Esophagus squamous epithelium (tissue), 5 donors: ENCODE data around the gene PPM1N. TPM values are rescaled to one million over a fixed set of nuclear protein-coding genes. Genes with fewer than 3 reads are reported as not detected.

Experiments used
- DNase-seq: peaks from one replicate; lab custom pipeline; 2025; lab: John Stamatoyannopoulos, UW
- H3K27ac ChIP-seq, 4 donors: fragments of 200-600 bp; sonication (generic); one replicate each; pipeline ENCODE4 v1.5.1; 2016 to 2019; ENCODE audit warnings: mild to moderate bottlenecking in 1 of 4
- H3K27me3 ChIP-seq, 4 donors: fragments of 200-600 bp; sonication (generic); 1 replicate in 3 of 4; 2 replicates in 1 of 4; pipeline versions ENCODE4 v1.5.1 to v1.6.0; 2017 to 2021; ENCODE audit warnings: antibody characterized with exemption in 1 of 4
- H3K36me3 ChIP-seq, 3 donors: fragments of 200-600 bp; sonication (generic); one replicate each; pipeline ENCODE4 v1.5.1; 2016 to 2019
- H3K4me1 ChIP-seq, 3 donors: fragments of 200-600 bp; sonication (generic); one replicate each; pipeline ENCODE4 v1.5.1; 2017 to 2019
- H3K4me3 ChIP-seq, 4 donors: fragments of 200-600 bp; sonication (generic); 1 replicate in 3 of 4; 2 replicates in 1 of 4; pipeline ENCODE4 v1.5.1; 2016 to 2019; ENCODE audit warnings: mild to moderate bottlenecking in 2 of 4, moderate library complexity in 1 of 4
- H3K9me3 ChIP-seq, 3 donors: fragments of 200-600 bp; sonication (generic); one replicate each; pipeline ENCODE4 v1.5.1; 2016 to 2019
- CTCF ChIP-seq, 6 experiments: fragments of 450-650 bp in 4 of 6; fragments of 200-600 bp in 2 of 6; sonication (generic) in 2 of 6; IDR thresholded peaks; one replicate each; pipeline ENCODE4 v1.5.1; 2016 to 2019; ENCODE audit warnings: antibody characterized with exemption in 6 of 6, mild to moderate bottlenecking in 4 of 6, moderate library complexity in 4 of 6
- POLR2A ChIP-seq, 4 donors: fragments of 450-650 bp; IDR thresholded peaks; one replicate each; pipeline ENCODE4 v1.6.1; 2017; ENCODE audit warnings: antibody characterized with exemption in 4 of 4, mild to moderate bottlenecking in 4 of 4, moderate library complexity in 3 of 4
- WGBS, 2 donors: methylation state at CpG; one replicate each; pipeline ENCODE4 v1.1.5; 2018; 5-methylcytosine and 5-hydroxymethylcytosine counted together
- intact Hi-C: fragments of 100-400 bp; cut with DNase I; formaldehyde crosslinking; loops from one replicate; pipeline ENCODE4 v1.15.0; 2022
- total RNA-seq, 4 donors: library from RNA; depleted of rRNA; stranded (reverse); fragments of >200 nt; gene quantifications; one replicate each; pipeline ENCODE4 v1.1.0, GENCODE V29; 2016
- donor health status: DM: yes; HTN: yes; CAD: no.

PPM1N gene
- total RNA-seq, 4 donors from 2014 or later, result 1.8 to 6.7 (median 4.0) TPM

- H3K9me3 ChIP-seq, result no peaks in the 10 kb centered on the region
- H3K27me3 ChIP-seq, result no peaks in the 10 kb centered on the region
- intact Hi-C loops, result no loop called here
- WGBS, 2 donors, result 59 to 82% methylated on average over 2 to 4 of the region's 9 CpGs
- H3K27ac ChIP-seq, result peak overlapping the region; percentile 43 to 82 (median 62)
- H3K4me3 ChIP-seq, result no peak overlapping the region
- no peak for DNase-seq
- peaks cover under 1 to 50% (median 29%) of the 10 kb centered on the region in 3 donors for H3K36me3 ChIP-seq
- TF ChIP-seq CTCF (IDR thresholded peaks at IDR 0.05), result no peak
- no peak for TF ChIP-seq POLR2A (IDR thresholded peaks at IDR 0.05)
- H3K4me1 ChIP-seq, result peaks cover 23 to 60% (median 33%) of the 10 kb centered on the region in 3 donors
Measured at GRCh38 chr19:45515807-45516401, 17.7 kb downstream of the PPM1N start.

GRCh38 chr19:45517238-45517637, 19.0 kb downstream of the PPM1N start:
- 58 to 68% methylated on average over 7 of the region's 7 CpGs for WGBS, 2 donors
- H3K9me3 ChIP-seq, result no peaks in the 10 kb centered on the region
- no peak overlapping the region for H3K4me3 ChIP-seq
- peaks cover 21 to 54% (median 27%) of the 10 kb centered on the region in 3 donors for H3K4me1 ChIP-seq
- intact Hi-C loops, result no loop called here
- TF ChIP-seq CTCF (IDR thresholded peaks at IDR 0.05), result no peak
- TF ChIP-seq POLR2A (IDR thresholded peaks at IDR 0.05), result no peak
- H3K27me3 ChIP-seq, result no peaks in the 10 kb centered on the region
- no peak for DNase-seq
- H3K36me3 ChIP-seq, result peaks cover 6 to 64% (median 34%) of the 10 kb centered on the region in 3 donors
- no peak overlapping the region for H3K27ac ChIP-seq

GRCh38 chr19:45517641-45518468, 19.6 kb downstream of the PPM1N start:
- no peak for TF ChIP-seq CTCF (IDR thresholded peaks at IDR 0.05)
- no peak for TF ChIP-seq POLR2A (IDR thresholded peaks at IDR 0.05)
- peaks cover 21 to 48% (median 25%) of the 10 kb centered on the region in 3 donors for H3K4me1 ChIP-seq
- intact Hi-C loops, result no loop called here
- H3K4me3 ChIP-seq, result no peak overlapping the region
- no peaks in the 10 kb centered on the region for H3K9me3 ChIP-seq
- no peak overlapping the region for H3K27ac ChIP-seq
- 89 to 92% methylated on average over 21 to 41 of the region's 50 CpGs for WGBS, 2 donors
- no peak for DNase-seq
- peaks cover 6 to 70% (median 34%) of the 10 kb centered on the region in 3 donors for H3K36me3 ChIP-seq
- H3K27me3 ChIP-seq, result no peaks in the 10 kb centered on the region

GRCh38 chr19:45518469-45518826, 20.2 kb downstream of the PPM1N start:
- H3K27me3 ChIP-seq, result no peaks in the 10 kb centered on the region
- peaks cover 6 to 76% (median 34%) of the 10 kb centered on the region in 3 donors for H3K36me3 ChIP-seq
- no peaks in the 10 kb centered on the region for H3K9me3 ChIP-seq
- peaks cover 21 to 45% (median 26%) of the 10 kb centered on the region in 3 donors for H3K4me1 ChIP-seq
- H3K4me3 ChIP-seq, result no peak overlapping the region
- no peak overlapping the region for H3K27ac ChIP-seq
- TF ChIP-seq POLR2A (IDR thresholded peaks at IDR 0.05), result no peak
- TF ChIP-seq CTCF (IDR thresholded peaks at IDR 0.05), result no peak
- intact Hi-C loops, result no loop called here
- WGBS, 2 donors, result 69 to 74% methylated on average over 5 to 7 of the region's 7 CpGs
- no peak for DNase-seq
